ENCODE data around the gene SWI5. TPM values are rescaled to one million over a fixed set of nuclear protein-coding genes. Genes with fewer than 3 reads are reported as not detected.

The SWI5 gene
- total and polyA plus RNA-seq, 7 donors: 10.0 to 24.7 (median 20.1) TPM

DNA sequence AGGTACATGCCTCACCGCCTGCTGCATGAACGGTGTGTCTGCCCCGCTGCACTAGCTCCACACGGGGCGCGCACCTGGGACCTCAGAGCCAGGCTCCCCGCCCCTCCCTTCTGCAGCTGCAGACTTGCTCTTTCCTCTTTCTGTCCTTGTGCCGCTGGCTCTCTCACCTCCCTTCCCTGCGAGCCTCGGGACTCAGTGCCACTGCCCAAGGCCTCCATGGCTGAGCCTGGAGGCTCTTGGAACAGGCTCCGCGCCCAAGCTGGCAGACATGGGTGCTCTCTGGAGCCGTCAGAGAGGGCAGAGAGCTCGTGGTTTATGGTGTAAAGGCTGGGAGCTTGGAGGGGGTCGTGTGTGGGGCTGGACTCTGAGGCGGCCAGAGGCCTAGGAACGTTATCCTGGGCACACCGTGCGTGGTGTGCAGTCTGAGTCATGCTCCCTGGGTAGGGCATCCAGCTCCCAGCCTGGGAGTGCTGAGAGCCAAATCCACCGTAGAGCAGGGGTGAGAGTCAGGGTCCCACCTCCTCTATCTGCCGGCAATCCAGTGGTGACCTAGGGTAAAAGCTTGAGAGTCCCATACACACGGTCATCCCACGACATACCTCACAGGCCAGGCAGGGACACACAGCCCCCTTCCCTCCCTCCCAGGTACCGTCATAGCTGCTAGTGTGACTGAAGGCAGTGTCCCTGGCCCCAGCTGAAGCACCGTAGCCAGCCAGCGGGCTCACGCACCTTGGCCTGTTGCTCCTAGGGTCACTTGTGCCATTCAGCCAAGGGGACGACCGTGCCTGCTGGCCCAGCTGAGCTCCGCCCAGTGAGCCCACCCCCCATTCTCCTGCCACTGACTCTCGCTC, 22.7 kb upstream of the SWI5 start:
- TF ChIP-seq CTCF (IDR thresholded peaks at IDR 0.05): no peak
- Histone ChIP-seq H3K36me3 (ENCODE audit: insufficient read depth in 1 of 2, low read depth in 1 of 2) (peaks cover 0 to 25% of the 10 kb centered on the region in 2 donors), H3K27me3 (ENCODE audit: insufficient read depth in 3 of 3, low read length in 2 of 3) (peaks cover 0 to 21% (median 11%) of the 10 kb centered on the region in 3 donors), H3K4me1 (no peaks in the 10 kb centered on the region), H3K9me3 (no peaks in the 10 kb centered on the region), H3K4me3 (no peak overlapping the region), H3K27ac (no peak overlapping the region)
- ATAC-seq: no peak
- DNase-seq: no peak
- 80 to 84% (median 83%) methylated on average over 30 to 31 of the region's 31 CpGs for WGBS, 3 donors
- intact Hi-C loops (cut with DNase I): no loop called here

- H3K9me3 ChIP-seq: no peaks in the 10 kb centered on the region
- ATAC-seq (no peak), DNase-seq (no peak)
- no peak for TF ChIP-seq CTCF (IDR thresholded peaks at IDR 0.05)
- H3K36me3 ChIP-seq (ENCODE audit: insufficient read depth in 1 of 2, low read depth in 1 of 2): peaks cover 2 to 31% of the 10 kb centered on the region in 2 donors
- H3K27me3 ChIP-seq (ENCODE audit: insufficient read depth in 3 of 3, low read length in 2 of 3): peaks cover 0 to 21% (median 11%) of the 10 kb centered on the region in 3 donors
- no peak overlapping the region for H3K27ac ChIP-seq
- H3K4me1 ChIP-seq: no peaks in the 10 kb centered on the region
- 87 to 97% (median 88%) methylated on average over 5 to 7 of the region's 7 CpGs for WGBS, 3 donors
- intact Hi-C loops (cut with DNase I): no loop called here
- no peak overlapping the region for H3K4me3 ChIP-seq
Measured at GRCh38 chr9:128253991-128254346, 22.1 kb upstream of the SWI5 start.

- no peaks in the 10 kb centered on the region for H3K9me3 ChIP-seq
- H3K27ac ChIP-seq: no peak overlapping the region
- no peaks in the 10 kb centered on the region for H3K4me1 ChIP-seq
- WGBS, 3 donors: 82 to 84% (median 83%) methylated on average over 8 to 20 of the region's 20 CpGs
- ATAC-seq (no peak), DNase-seq (no peak)
- no peak overlapping the region for H3K4me3 ChIP-seq
- H3K27me3 ChIP-seq (ENCODE audit: insufficient read depth in 3 of 3, low read length in 2 of 3): peaks cover 0 to 21% (median 11%) of the 10 kb centered on the region in 3 donors
- TF ChIP-seq CTCF (IDR thresholded peaks at IDR 0.05): no peak
- intact Hi-C loops (cut with DNase I): no loop called here
- peaks cover 2 to 35% of the 10 kb centered on the region in 2 donors for H3K36me3 ChIP-seq (ENCODE audit: insufficient read depth in 1 of 2, low read depth in 1 of 2)
Measured at GRCh38 chr9:128254362-128254761, 21.7 kb upstream of the SWI5 start.

GRCh38 chr9:128254855-128255759, 21.0 kb upstream of the SWI5 start:
- peak; percentile 67 for TF ChIP-seq CTCF (IDR thresholded peaks at IDR 0.05)
- Histone ChIP-seq H3K4me1 (no peaks in the 10 kb centered on the region), H3K9me3 (no peaks in the 10 kb centered on the region), H3K36me3 (ENCODE audit: insufficient read depth in 1 of 2, low read depth in 1 of 2) (peaks cover 2 to 43% of the 10 kb centered on the region in 2 donors), H3K27me3 (ENCODE audit: insufficient read depth in 3 of 3, low read length in 2 of 3) (peaks cover 0 to 21% (median 11%) of the 10 kb centered on the region in 3 donors), H3K4me3 (no peak overlapping the region), H3K27ac (no peak overlapping the region)
- 59 to 68% (median 63%) methylated on average over 18 of the region's 18 CpGs for WGBS, 3 donors
- ATAC-seq: peak; percentile 56 to 77 (median 68)
- intact Hi-C loops (cut with DNase I): no loop called here
- peak; percentile 71 to 81 for DNase-seq

Data from psoas muscle (tissue), 8 donors.